Sigmoid colon (tissue), 4 donors: Measurements from ENCODE around the gene ACYP2.

Experiments
- EP300 ChIP-seq, 4 donors: sonication (generic); formaldehyde crosslinking; IDR thresholded peaks; one replicate each; pipeline ENCODE4 v1.6.1; 2017; ENCODE audit warnings: antibody characterized with exemption in 4 of 4
- POLR2A ChIP-seq, 2 donors: fragments of 450-650 bp; IDR thresholded peaks; one replicate each; pipeline ENCODE4 v1.6.1; 2016; ENCODE audit warnings: antibody characterized with exemption in 2 of 2, mild to moderate bottlenecking in 2 of 2, moderate library complexity in 2 of 2
- POLR2AphosphoS5 ChIP-seq, 4 donors: sonication (generic); formaldehyde crosslinking; IDR thresholded peaks; one replicate each; pipeline ENCODE4 v1.6.1; 2017; ENCODE audit warnings: antibody characterized with exemption in 4 of 4
- TF ChIP-seq, protein P1 (sequence below), 4 experiments: fragments of 450-650 bp in 3 of 4; fragments of 200-600 bp in 1 of 4; IDR thresholded peaks; one replicate each; pipeline ENCODE4 v1.5.1; 2016 to 2019; ENCODE audit warnings: antibody characterized with exemption in 4 of 4, mild to moderate bottlenecking in 3 of 4, moderate library complexity in 2 of 4

DNA sequence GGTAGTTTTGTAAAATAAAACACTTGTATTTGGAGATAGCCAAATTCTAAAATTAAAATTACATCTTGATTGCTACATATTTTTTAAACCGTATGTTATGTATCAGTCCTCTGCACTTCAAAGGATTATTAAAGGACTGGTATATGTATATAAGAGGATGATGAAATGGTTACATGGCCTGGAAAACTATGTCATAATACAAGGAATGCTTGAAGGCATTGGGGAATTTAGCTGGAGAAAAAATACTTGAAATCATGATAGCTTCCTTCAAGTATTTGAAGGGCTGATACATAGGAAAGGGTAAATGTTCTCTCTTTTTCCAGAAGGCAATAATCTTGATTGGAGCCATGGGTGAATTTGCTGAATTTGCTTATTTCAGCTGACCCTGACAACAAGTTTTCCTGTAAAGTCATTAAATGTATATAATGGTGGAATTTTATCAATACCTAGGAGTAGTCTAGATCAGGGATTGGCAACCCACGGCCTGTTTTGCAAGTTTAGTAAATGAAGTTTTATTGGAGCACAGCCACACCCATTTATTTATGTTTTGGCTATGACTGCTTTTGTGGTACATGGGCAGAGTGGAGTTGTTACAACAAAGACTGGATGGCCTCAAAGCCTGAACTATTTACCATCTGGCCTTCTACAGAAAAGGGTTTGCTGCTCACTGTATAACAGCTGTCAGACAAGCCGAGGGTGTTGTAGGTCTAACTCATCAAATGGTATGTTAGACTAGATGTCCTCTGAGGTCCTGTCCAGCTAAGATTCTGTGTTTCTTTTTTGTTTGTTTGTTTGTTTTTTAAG lies 34.4 kb downstream of the ACYP2 start:
- TF ChIP-seq POLR2AphosphoS5 (IDR thresholded peaks at IDR 0.05) (no peak), POLR2A (IDR thresholded peaks at IDR 0.05) (no peak), EP300 (IDR thresholded peaks at IDR 0.05) (no peak)
- TF ChIP-seq, protein P1, sequence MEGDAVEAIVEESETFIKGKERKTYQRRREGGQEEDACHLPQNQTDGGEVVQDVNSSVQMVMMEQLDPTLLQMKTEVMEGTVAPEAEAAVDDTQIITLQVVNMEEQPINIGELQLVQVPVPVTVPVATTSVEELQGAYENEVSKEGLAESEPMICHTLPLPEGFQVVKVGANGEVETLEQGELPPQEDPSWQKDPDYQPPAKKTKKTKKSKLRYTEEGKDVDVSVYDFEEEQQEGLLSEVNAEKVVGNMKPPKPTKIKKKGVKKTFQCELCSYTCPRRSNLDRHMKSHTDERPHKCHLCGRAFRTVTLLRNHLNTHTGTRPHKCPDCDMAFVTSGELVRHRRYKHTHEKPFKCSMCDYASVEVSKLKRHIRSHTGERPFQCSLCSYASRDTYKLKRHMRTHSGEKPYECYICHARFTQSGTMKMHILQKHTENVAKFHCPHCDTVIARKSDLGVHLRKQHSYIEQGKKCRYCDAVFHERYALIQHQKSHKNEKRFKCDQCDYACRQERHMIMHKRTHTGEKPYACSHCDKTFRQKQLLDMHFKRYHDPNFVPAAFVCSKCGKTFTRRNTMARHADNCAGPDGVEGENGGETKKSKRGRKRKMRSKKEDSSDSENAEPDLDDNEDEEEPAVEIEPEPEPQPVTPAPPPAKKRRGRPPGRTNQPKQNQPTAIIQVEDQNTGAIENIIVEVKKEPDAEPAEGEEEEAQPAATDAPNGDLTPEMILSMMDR (IDR thresholded peaks at IDR 0.05) = no peak
